SK-N-SH treated with all-trans-retinoic acid at 6 μM for 48 hours (cell line): ENCODE results near the gene ZBTB43.

Source experiments
- ATAC-seq: fragments of 200-7000 bp; cut with Tn5 transposase; 3 replicates; pipeline ENCODE4 v1.9.1; 2020; ENCODE audit warnings: mild to moderate bottlenecking, moderate library complexity
- ARNTL ChIP-seq: fragments of 450-650 bp; formaldehyde crosslinking; IDR thresholded peaks from 2 replicates; pipeline ENCODE4 v1.5.0; 2020; ENCODE audit warnings: low read depth, mild to moderate bottlenecking, moderate library complexity, borderline replicate concordance
- BACH2 ChIP-seq: fragments of 250-450 bp; sonication (Bioruptor Pico); IDR thresholded peaks from 2 replicates; pipeline ENCODE4 v1.9.0; 2021; ENCODE audit warnings: mild to moderate bottlenecking, borderline replicate concordance
- CREB5 ChIP-seq: fragments of 250-450 bp; sonication (Bioruptor Pico); IDR thresholded peaks from 2 replicates; pipeline ENCODE4 v1.5.1; 2020; ENCODE audit warnings: low read depth, mild to moderate bottlenecking, moderate library complexity
- CSDC2 ChIP-seq: fragments of 250-450 bp; sonication (Bioruptor Pico); IDR thresholded peaks from 2 replicates; pipeline ENCODE4 v1.5.0; 2020; ENCODE audit warnings: mild to moderate bottlenecking, moderate library complexity
- ESRRG ChIP-seq: fragments of 250-450 bp; sonication (Bioruptor Pico); IDR thresholded peaks from 2 replicates; pipeline ENCODE4 v1.6.1; 2021; ENCODE audit warnings: mild to moderate bottlenecking
- GLIS3 ChIP-seq: fragments of 250-450 bp; sonication (Bioruptor Pico); IDR thresholded peaks from 2 replicates; pipeline ENCODE4 v1.5.0; 2020; ENCODE audit warnings: mild to moderate bottlenecking, moderate library complexity
- ISL1 ChIP-seq: fragments of 250-450 bp; sonication (Bioruptor Pico); IDR thresholded peaks from 2 replicates; pipeline ENCODE4 v2.1.2; 2022; ENCODE audit warnings: mild to moderate bottlenecking, moderate library complexity
- OSR1 ChIP-seq: fragments of 250-450 bp; sonication (Bioruptor Pico); IDR thresholded peaks from 2 replicates; pipeline ENCODE4 v1.8.0; 2022; ENCODE audit warnings: moderate library complexity, mild to moderate bottlenecking, inconsistent platforms
- PATZ1 ChIP-seq: fragments of 250-450 bp; sonication (Bioruptor Pico); IDR thresholded peaks from 2 replicates; pipeline ENCODE4 v1.8.0; 2020; ENCODE audit warnings: mild to moderate bottlenecking, moderate library complexity, borderline replicate concordance
- POU6F1 ChIP-seq: fragments of 250-450 bp; sonication (Bioruptor Pico); IDR thresholded peaks from 2 replicates; pipeline ENCODE4 v1.8.0; 2021; ENCODE audit warnings: low read depth, mild to moderate bottlenecking, moderate library complexity, borderline replicate concordance
- PPARA ChIP-seq: fragments of 250-450 bp; sonication (Bioruptor Pico); IDR thresholded peaks from 2 replicates; pipeline ENCODE4 v1.5.0; 2020; ENCODE audit warnings: mild to moderate bottlenecking, borderline replicate concordance
- RARB ChIP-seq: fragments of 250-450 bp; sonication (Bioruptor Pico); IDR thresholded peaks from 2 replicates; pipeline ENCODE4 v1.8.0; 2021; ENCODE audit warnings: mild to moderate bottlenecking, moderate library complexity
- TOX ChIP-seq: fragments of 250-450 bp; sonication (Bioruptor Pico); IDR thresholded peaks from 2 replicates; pipeline ENCODE4 v1.8.0; 2021; ENCODE audit warnings: mild to moderate bottlenecking, moderate library complexity, borderline replicate concordance
- TSHZ2 ChIP-seq: fragments of 250-450 bp; sonication (Bioruptor Pico); IDR thresholded peaks from 2 replicates; pipeline ENCODE4 v1.5.0; 2020; ENCODE audit warnings: mild to moderate bottlenecking, moderate library complexity
- ZC3H10 ChIP-seq: fragments of 250-450 bp; sonication (Bioruptor Pico); IDR thresholded peaks from 2 replicates; pipeline ENCODE4 v1.5.1; 2021; ENCODE audit warnings: mild to moderate bottlenecking, moderate library complexity
- ZFP3 ChIP-seq: fragments of 250-450 bp; sonication (Bioruptor Pico); IDR thresholded peaks from 2 replicates; pipeline ENCODE4 v1.5.0; 2020; ENCODE audit warnings: mild to moderate bottlenecking, moderate library complexity
- ZNF70 ChIP-seq: fragments of 450-650 bp; formaldehyde crosslinking; IDR thresholded peaks from 2 replicates; pipeline ENCODE4 v1.5.0; 2020; ENCODE audit warnings: mild to moderate bottlenecking, moderate library complexity
- ZNF8 ChIP-seq: fragments of 450-650 bp; formaldehyde crosslinking; IDR thresholded peaks from 2 replicates; pipeline ENCODE4 v1.5.0; 2020; ENCODE audit warnings: mild to moderate bottlenecking, moderate library complexity
- TF ChIP-seq, protein P1 (sequence below): fragments of 250-450 bp; sonication (Bioruptor Pico); IDR thresholded peaks from 2 replicates; pipeline ENCODE4 v1.5.1; 2021; ENCODE audit warnings: mild to moderate bottlenecking, moderate library complexity

ZBTB43 gene

GRCh38 chr9:126879288-126879687, 74.4 kb downstream of the ZBTB43 start:
- no peak for ATAC-seq

DNA sequence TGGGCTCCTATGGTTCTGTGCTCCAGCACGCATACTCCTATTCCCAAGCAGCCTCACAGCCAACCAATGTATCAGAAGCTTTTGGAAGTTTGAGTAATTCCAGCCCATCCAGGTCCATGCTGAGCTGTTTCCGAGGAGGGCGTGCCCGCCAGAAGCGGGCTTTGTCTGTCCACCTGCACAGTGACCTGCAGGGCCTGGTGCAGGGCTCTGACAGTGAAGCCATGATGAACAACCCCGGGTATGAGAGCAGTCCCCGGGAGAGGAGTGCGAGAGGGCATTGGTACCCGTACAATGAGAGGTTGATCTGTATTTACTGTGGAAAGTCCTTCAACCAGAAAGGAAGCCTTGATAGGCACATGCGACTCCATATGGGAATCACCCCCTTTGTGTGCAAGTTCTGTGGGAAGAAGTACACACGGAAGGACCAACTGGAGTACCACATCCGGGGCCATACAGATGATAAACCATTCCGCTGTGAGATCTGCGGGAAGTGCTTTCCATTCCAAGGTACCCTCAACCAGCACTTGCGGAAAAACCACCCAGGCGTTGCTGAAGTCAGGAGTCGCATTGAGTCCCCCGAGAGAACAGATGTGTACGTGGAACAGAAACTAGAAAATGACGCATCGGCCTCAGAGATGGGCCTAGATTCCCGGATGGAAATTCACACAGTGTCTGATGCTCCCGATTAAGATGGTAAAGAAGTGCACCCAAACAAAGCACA, 75.5 kb downstream of the ZBTB43 start:
- TF ChIP-seq ESRRG (no peak), TOX (no peak), POU6F1 (no peak), ZNF8 (CRISPR knock-in tag) (no peak), GLIS3 (CRISPR knock-in tag) (no peak), RARB (CRISPR knock-in tag) (no peak), CREB5 (CRISPR knock-in tag) (no peak), ZC3H10 (no peak), ARNTL (no peak), ISL1 (no peak), OSR1 (CRISPR knock-in tag) (no peak), CSDC2 (CRISPR knock-in tag) (no peak)

More at GRCh38 chr9:126879288-126879687, 74.4 kb downstream of the ZBTB43 start:
- TF ChIP-seq PATZ1, result no peak
- no peak for TF ChIP-seq ZNF70 (CRISPR knock-in tag)
- no peak for TF ChIP-seq CSDC2 (CRISPR knock-in tag)
- no peak for TF ChIP-seq TSHZ2 (CRISPR knock-in tag)
- no peak for TF ChIP-seq BACH2 (CRISPR knock-in tag)
- TF ChIP-seq, protein P1, sequence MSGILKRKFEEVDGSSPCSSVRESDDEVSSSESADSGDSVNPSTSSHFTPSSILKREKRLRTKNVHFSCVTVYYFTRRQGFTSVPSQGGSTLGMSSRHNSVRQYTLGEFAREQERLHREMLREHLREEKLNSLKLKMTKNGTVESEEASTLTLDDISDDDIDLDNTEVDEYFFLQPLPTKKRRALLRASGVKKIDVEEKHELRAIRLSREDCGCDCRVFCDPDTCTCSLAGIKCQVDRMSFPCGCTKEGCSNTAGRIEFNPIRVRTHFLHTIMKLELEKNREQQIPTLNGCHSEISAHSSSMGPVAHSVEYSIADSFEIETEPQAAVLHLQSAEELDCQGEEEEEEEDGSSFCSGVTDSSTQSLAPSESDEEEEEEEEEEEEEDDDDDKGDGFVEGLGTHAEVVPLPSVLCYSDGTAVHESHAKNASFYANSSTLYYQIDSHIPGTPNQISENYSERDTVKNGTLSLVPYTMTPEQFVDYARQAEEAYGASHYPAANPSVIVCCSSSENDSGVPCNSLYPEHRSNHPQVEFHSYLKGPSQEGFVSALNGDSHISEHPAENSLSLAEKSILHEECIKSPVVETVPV (CRISPR knock-in tag), result no peak
- TF ChIP-seq ESRRG, result no peak
- no peak for TF ChIP-seq ZFP3 (CRISPR knock-in tag)
- no peak for TF ChIP-seq ARNTL
- no peak for TF ChIP-seq ZC3H10
- TF ChIP-seq TOX, result no peak

GRCh38 chr9:126880947-126881332, 76.1 kb downstream of the ZBTB43 start:
- TF ChIP-seq CSDC2 (CRISPR knock-in tag) (no peak), PPARA (CRISPR knock-in tag) (no peak), BACH2 (CRISPR knock-in tag) (no peak), RARB (CRISPR knock-in tag) (no peak), ZNF70 (CRISPR knock-in tag) (no peak), ARNTL (no peak), ZC3H10 (no peak), GLIS3 (CRISPR knock-in tag) (no peak), CREB5 (CRISPR knock-in tag) (no peak), ISL1 (no peak), ZFP3 (CRISPR knock-in tag) (no peak), ESRRG (no peak), TOX (no peak)
- TF ChIP-seq, protein P1 (CRISPR knock-in tag), result no peak
- TF ChIP-seq, all 23 proteins: peak for 0
- ATAC-seq, result no peak

More for the DNA sequence above, 75.5 kb downstream of the ZBTB43 start:
- ATAC-seq, result no peak
